SK-N-SH treated with all-trans-retinoic acid at 6 μM for 48 hours (cell line): ENCODE measurements around the gene DOCK2.

Source experiments
- ESRRG ChIP-seq: fragments of 250-450 bp; sonication (Bioruptor Pico); IDR thresholded peaks from 2 replicates; pipeline ENCODE4 v1.6.1; 2021; ENCODE audit warnings: mild to moderate bottlenecking
- ZNF70 ChIP-seq: fragments of 450-650 bp; formaldehyde crosslinking; IDR thresholded peaks from 2 replicates; pipeline ENCODE4 v1.5.0; 2020; ENCODE audit warnings: mild to moderate bottlenecking, moderate library complexity

DNA sequence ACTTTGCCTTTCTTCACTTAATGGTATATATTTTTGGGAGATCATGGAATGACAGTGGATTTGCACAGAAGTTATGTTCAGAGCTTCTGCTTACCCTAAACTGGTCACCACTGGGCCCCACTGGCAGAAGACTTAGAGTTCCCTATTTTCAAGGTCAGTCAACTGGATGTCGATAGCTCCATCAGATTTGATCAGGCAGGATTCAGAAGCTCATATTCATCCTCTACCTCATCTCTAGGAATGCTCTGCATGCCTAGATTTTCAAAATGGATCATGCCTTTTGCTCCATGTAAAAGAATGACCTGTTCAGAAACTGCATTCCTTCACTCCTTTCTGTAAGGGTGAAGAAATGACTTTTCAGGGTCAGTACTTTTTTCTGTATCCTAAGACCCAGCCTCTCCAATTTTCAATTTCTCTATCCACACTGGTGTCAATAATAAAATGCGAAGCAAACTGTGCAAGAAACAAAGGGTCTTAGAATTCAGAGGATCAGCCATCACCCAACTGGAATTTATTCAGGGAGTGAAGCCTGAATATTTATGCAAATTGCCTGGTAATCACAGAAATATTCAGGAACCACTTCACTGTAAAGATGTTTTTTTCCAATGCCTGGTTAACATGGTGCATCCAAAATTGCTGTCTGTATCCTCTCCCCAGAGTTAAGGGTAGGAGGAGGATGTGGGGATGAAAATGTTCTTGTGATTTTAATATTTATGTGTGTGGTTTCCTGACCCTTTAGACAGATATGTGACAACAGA, 125.4 kb downstream of the DOCK2 start:
- TF ChIP-seq ESRRG (CRISPR knock-in tag) = no peak
- no peak for TF ChIP-seq ZNF70 (CRISPR knock-in tag)
